ENCODE measurements around the gene DAP.

- TF ChIP-seq CTCF (IDR thresholded peaks at IDR 0.05) (no peak), POLR2A (IDR thresholded peaks at IDR 0.05) (no peak), POLR2AphosphoS5 (IDR thresholded peaks at IDR 0.05; ENCODE audit: insufficient read depth in 1 of 2, low read depth in 1 of 2) (no peak)
Measured at GRCh38 chr5:10678244-10678643, 82.8 kb downstream of the DAP start.
